H1 (cell line): ENCODE data around the gene SLC48A1. TPM values are rescaled to one million over a fixed set of nuclear protein-coding genes. Genes with fewer than 3 reads are reported as not detected.

Experiments
- CREB1 ChIP-seq: IDR thresholded peaks from 2 replicates; pipeline ENCODE4 v1.6.1; 2012; ENCODE audit warnings: inconsistent platforms
- EGR1 ChIP-seq: IDR thresholded peaks from 2 replicates; pipeline ENCODE4 v1.6.1; 2011; ENCODE audit warnings: low read depth, low read length, borderline replicate concordance
- KDM5A ChIP-seq: fragments of 200-600 bp; IDR thresholded peaks from 2 replicates; pipeline ENCODE4 v1.7.1; 2012; ENCODE audit warnings: mild to moderate bottlenecking, low read length, inconsistent platforms, mixed read lengths
- POLR2A ChIP-seq, 2 experiments: IDR thresholded peaks; 1 replicate in 1 of 2; 2 replicates in 1 of 2; pipeline ENCODE4 v1.6.1; 2011; ENCODE audit warnings: low read depth in 2 of 2, low read length in 2 of 2, mild to moderate bottlenecking in 2 of 2; ENCODE audit errors: control extremely low read depth in 1 of 2
- SUZ12 ChIP-seq: fragments of 200-600 bp; sonication (generic); IDR thresholded peaks from 2 replicates; pipeline ENCODE4 v1.6.1; 2012; ENCODE audit warnings: mild to moderate bottlenecking, inconsistent platforms, low read length, moderate library complexity, mixed read lengths
- polyA plus RNA-seq, 7 experiments: library from polyadenylated mRNA; depleted of rRNA in 3 of 7; stranded (reverse) in 5 of 7; unstranded in 2 of 7; fragments of >200 nt in 5 of 7; fragments of 200-250 nt in 2 of 7; gene quantifications; 1 replicate in 5 of 7; 2 replicates in 1 of 7; 4 replicates in 1 of 7; pipeline versions ENCODE4 v1.2.1 to v1.2.3, GENCODE V29; 2011 to 2013; ENCODE audit warnings: missing spikeins in 2 of 7, mixed read lengths in 2 of 7
- total RNA-seq: library from RNA; stranded (reverse); fragmentation: NEBNext Ultra II Directional; extraction: Animal tissue kit (Norgen Biotek cat#: 25700); gene quantifications from 2 replicates; pipeline ENCODE4 v1.2.1, GENCODE V29; 2021

Gene SLC48A1
- total and polyA plus RNA-seq, 2 of the 8 experiments (the other 6 are each of a cell fraction or from before 2014, with no cell fraction given), result 9.5 to 14.1 TPM

- TF ChIP-seq POLR2A (IDR thresholded peaks at IDR 0.05; ENCODE audit: control extremely low read depth in 1 of 2, low read depth in 2 of 2, low read length in 2 of 2), result no peak
- TF ChIP-seq EGR1, result no peak
- no peak for TF ChIP-seq KDM5A
- no peak for TF ChIP-seq CREB1
- no peak for TF ChIP-seq SUZ12
Measured at GRCh38 chr12:47822401-47822800, 49.4 kb downstream of the SLC48A1 start (continued).
